LNCAP (cell line): ENCODE measurements around the gene CPLX1.

Experiments used
- CTCF ChIP-seq: fragments of 450-650 bp; IDR thresholded peaks from 2 replicates; pipeline ENCODE4 v1.5.1; 2017; ENCODE audit warnings: mild to moderate bottlenecking

CPLX1 gene

DNA sequence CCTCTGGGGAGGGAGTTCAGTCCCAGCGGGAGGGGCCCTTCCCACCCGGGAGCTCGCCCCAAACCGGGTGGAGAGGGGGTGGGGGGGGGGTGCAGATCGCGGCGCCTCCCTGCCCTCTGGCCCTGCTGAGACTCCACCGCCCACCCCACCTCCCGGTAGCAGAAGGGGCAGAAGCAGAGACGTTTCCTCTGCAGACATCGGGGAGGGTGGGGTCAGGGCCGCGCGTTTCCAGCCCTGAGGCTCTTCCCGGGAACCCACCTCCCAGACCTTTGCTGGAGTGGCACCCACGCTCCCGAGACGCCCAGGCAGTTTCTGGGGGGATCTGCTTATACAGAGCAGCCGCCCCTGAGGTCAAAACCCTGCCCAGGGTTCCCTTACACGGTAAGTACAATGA is 30.2 kb downstream of the CPLX1 start:
- TF ChIP-seq CTCF = no peak

DNA sequence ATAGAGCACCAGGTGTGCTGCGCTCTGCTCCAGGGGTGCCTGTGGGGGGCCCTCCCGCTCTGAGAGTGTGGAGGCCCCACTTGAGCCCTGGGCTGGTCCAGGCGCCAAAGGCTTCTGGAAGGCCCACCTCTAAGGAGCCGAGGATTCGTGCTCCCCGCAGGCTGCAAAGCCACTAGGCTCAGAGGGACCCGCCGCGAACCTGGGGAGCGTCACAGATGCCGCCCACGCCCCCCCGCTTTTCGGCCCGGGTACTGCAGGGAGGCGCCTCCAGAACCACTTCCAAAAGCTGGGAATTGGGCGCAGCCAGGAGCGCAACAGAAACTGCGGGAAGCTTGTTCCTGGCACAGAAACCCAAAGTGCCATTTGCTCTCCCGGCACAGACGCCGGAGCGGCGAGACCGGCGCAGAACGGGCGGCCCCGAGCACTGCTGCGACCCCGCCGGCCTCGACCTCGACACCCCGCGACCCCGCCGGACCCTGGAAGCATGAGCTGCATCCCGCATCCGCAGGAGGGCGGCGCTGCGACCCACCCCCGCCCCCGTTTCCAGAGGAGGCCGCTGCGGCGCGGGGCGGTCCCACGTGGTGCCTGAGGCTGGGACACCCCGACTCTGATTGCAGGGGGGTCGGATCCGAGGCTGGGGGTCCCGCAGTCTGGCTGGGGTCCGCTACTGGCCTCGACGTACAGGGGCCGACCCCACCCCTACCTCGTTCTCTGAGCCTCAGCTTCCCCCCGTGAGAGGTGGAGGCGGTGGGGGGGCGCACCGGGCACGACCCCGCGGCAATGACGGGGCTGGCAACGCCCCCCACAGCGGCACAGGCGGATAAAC is 30.8 kb downstream of the CPLX1 start:
- no peak for TF ChIP-seq CTCF

DNA sequence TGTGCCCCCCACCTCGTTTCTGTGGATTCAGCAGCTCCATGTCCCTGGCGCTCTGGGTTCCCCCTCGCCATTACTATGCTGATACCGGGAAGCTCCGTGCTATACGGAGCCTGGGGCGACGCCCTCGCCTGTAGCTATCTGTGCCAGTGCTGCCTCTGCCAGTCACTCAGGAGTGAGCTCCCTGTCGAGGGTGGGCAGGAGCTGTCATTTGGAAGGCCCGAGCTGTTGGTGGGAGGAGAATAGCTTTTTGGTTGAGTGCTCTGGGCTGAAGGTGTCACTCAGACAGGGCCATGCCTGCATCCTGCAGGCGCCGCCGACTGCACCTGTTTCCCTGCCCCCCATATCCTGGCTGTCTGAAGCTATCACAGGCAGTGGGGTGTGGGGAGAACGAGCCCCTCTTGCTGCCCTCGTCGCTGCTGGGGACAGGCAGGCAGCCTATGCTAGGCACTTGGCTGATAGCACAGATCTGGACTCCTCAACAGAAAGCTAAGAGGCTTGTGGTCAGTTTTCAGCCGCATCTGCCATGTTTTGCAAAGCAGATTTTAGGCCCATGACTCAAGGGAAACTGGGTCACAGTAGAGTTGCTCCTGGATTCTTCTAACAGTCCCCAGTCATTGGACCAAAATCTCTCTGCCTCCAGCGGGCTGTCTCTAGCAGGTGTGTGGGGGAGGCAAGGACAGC is 31.8 kb downstream of the CPLX1 start:
- TF ChIP-seq CTCF = no peak

DNA sequence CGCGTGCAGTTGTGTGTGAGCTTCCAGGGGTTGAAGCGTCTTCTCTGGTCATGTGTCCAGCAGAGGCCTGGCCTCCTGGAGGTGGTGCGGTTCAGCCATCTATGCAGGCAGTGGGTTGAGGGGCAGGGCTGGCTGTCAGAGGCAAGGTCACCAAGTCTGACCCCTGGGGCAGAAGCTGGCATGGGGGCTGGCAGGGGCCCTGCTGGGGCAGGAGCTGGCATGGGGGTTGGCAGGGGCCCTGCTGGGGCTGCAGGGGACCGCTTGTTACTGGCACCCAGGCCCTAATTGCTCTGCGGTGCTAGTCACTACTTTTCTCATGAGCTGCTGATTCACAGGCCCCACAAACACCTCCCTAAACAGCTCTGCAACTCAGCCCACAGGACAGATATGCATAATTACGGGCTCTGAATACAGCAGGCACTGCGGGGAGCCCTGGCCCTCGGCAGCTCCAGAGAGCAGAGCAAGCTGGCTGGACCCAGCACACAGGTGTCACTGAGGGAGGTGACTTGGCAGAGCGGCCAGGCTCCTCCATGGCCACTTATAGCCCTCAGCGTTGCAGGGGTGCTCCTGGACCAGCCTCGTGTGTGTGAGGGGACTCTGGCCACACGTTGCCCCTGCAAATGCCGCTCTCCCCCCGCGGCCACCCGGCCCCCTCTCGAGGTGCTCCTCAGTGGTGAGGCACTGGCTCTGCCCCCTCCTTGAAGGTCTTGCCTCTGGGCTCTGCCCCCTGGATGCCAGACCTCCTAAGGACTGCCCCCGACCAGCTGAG is 32.7 kb downstream of the CPLX1 start:
- TF ChIP-seq CTCF = no peak

DNA sequence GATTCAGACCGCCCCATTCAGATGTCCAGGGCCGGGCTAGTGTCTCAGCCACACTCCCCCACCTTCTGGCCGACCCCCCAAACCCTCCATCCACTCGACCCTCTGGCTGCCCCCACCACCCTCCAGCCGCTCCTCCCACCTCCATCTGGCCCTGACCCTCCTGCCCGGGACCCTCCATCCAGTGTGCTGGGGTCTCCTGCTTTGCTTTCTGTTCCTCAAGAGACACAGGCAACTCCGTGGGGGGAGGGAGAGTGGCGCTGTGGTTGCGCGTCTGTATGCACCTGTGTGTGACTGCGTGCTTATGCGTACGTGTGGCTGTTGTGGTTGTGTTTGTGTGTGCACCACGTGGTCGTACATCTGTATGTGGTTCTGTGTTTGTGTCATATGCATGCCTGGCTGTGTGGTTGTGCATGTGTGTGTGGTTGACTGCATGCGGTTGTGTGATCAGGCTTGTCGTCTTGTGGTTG is 33.3 kb downstream of the CPLX1 start:
- TF ChIP-seq CTCF = no peak

GRCh38 chr4:791898-792625 is 33.9 kb downstream of the CPLX1 start:
- no peak for TF ChIP-seq CTCF
